GM12864 (cell line): ENCODE results near the gene JMJD1C.

Experiments used
- DNase-seq: peaks from one replicate; pipeline ENCODE4 v3.0.0-alpha.2; 2011; ENCODE audit warnings: low read depth
- H3K4me3 ChIP-seq: 2 replicates; pipeline ENCODE4 v1.5.1; 2011; ENCODE audit warnings: mild to moderate bottlenecking, low read depth, low read length, control low read depth
- CTCF ChIP-seq: IDR thresholded peaks from 2 replicates; pipeline ENCODE4 v1.5.1; 2011; ENCODE audit warnings: low read depth, mild to moderate bottlenecking, moderate library complexity, low read length, control low read depth, inconsistent platforms; ENCODE audit errors: missing control alignments

The JMJD1C gene, protein sequence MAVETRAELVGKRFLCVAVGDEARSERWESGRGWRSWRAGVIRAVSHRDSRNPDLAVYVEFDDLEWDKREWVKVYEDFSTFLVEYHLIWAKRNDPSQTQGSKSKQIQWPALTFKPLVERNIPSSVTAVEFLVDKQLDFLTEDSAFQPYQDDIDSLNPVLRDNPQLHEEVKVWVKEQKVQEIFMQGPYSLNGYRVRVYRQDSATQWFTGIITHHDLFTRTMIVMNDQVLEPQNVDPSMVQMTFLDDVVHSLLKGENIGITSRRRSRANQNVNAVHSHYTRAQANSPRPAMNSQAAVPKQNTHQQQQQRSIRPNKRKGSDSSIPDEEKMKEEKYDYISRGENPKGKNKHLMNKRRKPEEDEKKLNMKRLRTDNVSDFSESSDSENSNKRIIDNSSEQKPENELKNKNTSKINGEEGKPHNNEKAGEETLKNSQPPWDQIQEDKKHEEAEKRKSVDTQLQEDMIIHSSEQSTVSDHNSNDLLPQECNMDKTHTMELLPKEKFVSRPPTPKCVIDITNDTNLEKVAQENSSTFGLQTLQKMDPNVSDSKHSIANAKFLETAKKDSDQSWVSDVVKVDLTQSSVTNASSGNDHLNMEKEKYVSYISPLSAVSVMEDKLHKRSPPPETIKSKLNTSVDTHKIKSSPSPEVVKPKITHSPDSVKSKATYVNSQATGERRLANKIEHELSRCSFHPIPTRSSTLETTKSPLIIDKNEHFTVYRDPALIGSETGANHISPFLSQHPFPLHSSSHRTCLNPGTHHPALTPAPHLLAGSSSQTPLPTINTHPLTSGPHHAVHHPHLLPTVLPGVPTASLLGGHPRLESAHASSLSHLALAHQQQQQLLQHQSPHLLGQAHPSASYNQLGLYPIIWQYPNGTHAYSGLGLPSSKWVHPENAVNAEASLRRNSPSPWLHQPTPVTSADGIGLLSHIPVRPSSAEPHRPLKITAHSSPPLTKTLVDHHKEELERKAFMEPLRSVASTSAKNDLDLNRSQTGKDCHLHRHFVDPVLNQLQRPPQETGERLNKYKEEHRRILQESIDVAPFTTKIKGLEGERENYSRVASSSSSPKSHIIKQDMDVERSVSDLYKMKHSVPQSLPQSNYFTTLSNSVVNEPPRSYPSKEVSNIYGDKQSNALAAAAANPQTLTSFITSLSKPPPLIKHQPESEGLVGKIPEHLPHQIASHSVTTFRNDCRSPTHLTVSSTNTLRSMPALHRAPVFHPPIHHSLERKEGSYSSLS (N-terminal part only)

GRCh38 chr10:63465293-63466143 lies at the start of gene JMJD1C:
JMJD1C (minus strand) TSS chr10:63465977; CDS start chr10:63465662, 315 bp downstream.
- TF ChIP-seq CTCF = peak; percentile 9
- peak within 1 kb of the TSS; percentile 99 for H3K4me3 ChIP-seq
- DNase-seq = peak; percentile 31

DNA sequence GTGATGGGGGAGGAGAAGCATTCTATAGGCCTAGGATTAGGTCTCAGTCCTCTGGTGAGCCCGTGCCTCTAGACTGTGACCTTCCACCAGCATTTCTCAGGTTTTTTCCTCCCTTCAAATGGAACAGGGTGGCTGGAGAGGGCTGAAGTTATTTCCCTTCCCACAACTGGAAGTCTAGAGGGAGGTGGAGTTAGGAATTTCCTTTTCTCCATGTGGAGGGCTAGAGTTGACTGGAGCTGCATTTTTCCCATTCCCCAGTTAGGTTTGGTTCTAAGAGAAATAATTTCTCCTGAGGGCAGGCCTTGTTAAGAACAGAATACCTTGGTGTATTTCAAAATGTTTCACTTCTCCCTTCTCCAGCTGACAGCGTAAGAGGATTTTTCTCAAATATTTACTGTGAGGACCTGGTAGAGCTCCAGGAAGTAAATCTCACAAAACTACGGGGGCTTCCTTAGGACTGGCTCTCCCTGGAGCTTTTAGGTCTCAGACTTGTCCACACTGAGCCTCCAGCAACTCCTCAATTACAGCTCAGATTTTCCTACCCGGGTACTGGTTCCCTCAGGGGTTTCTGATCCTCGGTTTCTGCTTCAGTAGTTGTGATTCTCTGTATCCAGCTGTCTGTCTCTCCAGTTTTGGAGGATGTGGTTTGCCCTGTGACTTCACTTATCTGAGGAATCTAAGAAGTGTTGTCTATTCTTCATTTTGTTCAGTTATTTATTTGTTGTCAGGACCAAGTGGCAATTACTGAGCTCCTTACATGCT lies 49.4 kb upstream of the JMJD1C start:
- no peak for DNase-seq
- H3K4me3 ChIP-seq = no peak overlapping the region
- TF ChIP-seq CTCF = no peak

DNA sequence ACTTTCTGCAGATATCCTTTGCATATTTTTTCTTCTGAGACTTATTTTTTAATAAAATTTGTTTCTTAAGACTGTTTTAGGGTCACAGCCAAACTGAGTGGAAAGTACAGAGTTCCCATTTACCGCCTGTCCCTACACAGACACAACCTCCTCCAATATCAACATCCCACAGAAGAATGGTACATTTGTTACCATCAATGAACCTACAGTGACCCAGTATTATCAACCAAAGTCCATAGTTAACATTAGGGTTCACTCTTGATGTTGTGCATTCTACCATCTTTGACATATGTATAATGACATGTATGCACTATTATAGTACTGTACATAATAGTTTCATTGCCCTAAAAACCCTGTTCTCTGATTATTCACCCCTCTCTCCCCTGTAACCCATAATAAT lies 40.8 kb upstream of the JMJD1C start:
- no peak overlapping the region for H3K4me3 ChIP-seq
- no peak for DNase-seq
- no peak for TF ChIP-seq CTCF

DNA sequence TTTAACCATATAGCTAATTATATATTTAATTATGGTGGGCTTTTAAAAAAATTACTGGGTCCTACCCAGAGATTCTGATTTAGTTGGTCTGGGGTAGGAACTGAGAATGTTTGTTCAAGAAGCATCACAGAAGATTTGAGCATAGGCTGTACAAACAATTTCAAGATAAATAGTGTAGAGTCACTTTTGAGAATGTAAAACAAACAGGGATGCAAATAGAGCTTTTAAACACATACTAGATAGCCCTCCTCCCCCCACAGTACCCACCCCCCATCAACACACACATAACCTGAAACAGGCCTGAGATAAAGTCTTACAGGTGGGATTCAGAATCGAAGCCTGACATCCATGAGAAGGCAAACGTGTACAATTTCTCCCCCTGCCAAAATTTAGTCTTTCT lies 39.8 kb upstream of the JMJD1C start:
- no peak for DNase-seq

DNA sequence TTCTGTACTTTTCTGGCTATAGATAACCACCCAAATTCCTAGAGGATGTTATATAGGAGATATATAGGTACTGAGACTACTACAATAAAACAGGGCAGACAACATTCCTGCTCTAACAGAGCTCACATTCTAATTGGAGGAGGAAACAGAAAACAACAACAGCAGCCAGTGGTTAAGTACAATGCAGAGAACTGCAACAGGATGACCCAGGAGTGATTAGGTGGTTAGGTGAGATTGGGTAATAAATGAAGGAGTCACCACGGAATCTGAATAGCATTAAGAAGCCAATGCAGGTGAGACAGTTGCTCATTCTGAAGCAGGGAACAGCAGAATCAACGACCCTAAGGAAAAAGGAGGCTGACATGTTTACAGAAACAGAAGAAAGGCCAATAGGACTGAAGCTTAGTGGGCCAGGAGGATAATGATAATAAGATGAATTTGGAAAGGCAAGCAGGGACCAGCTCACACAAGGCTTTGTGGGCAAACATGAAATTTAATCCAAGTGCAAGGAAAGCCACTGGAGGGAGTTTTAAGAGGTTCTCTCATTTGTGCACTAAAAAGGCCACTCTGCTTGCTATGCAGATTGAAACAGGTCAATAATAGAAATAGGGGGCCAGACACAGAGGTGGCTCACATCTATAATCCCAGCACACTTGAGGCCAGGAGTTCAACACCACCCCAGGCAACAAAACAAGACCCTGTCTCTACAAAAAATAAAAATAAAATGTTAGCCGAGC lies 38.5 kb upstream of the JMJD1C start:
- no peak for DNase-seq
- TF ChIP-seq CTCF = no peak
- H3K4me3 ChIP-seq = no peak overlapping the region

More for the DNA sequence above, 39.8 kb upstream of the JMJD1C start:
- TF ChIP-seq CTCF = no peak
- H3K4me3 ChIP-seq = no peak overlapping the region
